ENCODE results near the gene PCDHB9. TPM values are rescaled to one million over a fixed set of nuclear protein-coding genes. Genes with fewer than 3 reads are reported as not detected.
"Not testable (repeated sequence)": the region's sequence is repeated elsewhere in the genome, so short reads cannot be mapped to it uniquely, and the experiment has no call there.

PCDHB9 gene
- total RNA-seq, 1 donor from 2014 or later = 7.5 TPM

DNA sequence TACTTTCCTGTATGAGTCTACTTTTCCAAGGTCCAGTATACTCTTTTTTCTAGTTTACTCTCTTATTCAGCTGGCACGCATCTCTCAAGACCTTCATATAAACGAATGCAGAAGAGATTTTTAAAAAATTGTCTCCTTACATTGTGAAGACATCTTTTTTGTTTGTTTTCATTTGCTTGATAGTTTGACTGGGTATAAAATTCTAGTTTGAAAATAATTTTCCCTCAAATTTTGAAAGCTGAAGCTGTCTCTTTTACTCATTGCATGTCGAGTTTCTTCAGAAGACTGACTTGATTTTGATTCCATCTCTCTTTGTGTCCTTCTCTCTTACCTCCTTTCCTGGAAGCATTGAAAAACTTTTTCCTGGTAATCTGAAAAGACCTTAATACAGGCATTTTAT lies 9.4 kb downstream of the PCDHB9 start:
- TF ChIP-seq, protein P1, sequence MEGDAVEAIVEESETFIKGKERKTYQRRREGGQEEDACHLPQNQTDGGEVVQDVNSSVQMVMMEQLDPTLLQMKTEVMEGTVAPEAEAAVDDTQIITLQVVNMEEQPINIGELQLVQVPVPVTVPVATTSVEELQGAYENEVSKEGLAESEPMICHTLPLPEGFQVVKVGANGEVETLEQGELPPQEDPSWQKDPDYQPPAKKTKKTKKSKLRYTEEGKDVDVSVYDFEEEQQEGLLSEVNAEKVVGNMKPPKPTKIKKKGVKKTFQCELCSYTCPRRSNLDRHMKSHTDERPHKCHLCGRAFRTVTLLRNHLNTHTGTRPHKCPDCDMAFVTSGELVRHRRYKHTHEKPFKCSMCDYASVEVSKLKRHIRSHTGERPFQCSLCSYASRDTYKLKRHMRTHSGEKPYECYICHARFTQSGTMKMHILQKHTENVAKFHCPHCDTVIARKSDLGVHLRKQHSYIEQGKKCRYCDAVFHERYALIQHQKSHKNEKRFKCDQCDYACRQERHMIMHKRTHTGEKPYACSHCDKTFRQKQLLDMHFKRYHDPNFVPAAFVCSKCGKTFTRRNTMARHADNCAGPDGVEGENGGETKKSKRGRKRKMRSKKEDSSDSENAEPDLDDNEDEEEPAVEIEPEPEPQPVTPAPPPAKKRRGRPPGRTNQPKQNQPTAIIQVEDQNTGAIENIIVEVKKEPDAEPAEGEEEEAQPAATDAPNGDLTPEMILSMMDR (IDR thresholded peaks at IDR 0.05; ENCODE audit: unreplicated experiment) = no peak
- Mint-ChIP-seq H3K9me3 (ENCODE audit: low read depth) (peaks cover 46% of the 10 kb centered on the region), H3K36me3 (ENCODE audit: insufficient read depth) (peaks cover 42% of the 10 kb centered on the region)

DNA sequence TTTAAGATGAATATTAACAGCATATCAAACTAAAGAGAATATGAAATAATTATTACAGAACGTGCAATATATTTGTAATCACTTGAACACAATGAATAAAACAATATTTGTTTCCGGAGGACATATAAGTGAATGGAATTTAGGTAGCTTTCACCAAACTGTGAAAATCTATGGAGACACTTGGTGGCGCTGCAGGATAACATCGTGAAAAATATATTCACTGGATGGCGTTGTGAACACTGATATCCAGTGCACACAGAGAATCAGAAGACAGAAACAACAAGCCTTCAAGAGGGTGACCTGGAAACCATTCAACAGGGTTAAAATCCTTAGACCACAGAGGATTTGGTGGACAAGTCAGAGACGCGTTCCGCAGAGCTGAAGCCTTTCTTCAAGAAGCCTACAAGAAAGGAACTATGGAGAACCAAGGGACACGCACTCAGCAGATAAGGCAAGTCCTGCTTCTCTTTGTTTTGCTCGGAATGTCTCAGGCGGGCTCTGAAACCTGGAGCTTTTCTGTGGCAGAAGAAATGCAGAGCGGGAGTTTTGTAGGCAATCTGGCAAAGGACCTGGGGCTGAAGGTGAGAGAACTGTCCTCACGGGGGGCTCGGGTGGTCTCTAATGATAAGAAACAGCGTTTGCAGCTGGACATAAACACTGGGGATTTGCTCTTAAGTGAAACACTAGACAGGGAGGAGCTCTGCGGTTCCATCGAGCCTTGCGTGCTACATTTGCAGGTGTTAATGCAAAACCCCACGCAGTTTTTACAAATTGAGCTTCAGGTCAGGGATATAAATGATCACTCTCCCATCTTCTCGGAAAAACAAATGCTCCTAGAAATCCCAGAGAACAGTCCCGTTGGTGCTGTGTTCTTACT lies 12.6 kb downstream of the PCDHB9 start, which contains the start of gene PCDHB11:
PCDHB11 (plus strand) TSS at position 269 of the 877 bp plus-strand sequence; CDS start at position 417, 148 bp downstream.
- H3K4me3 Mint-ChIP-seq (ENCODE audit: low read depth) = peak within 1 kb of the TSS; percentile 63
- DNase-seq (ENCODE audit: low spot score, unreplicated experiment) = no peak
- H3K27ac Mint-ChIP-seq = peak within 1 kb of the TSS; percentile 83
- H3K9me3 Mint-ChIP-seq (ENCODE audit: low read depth) = peaks cover 34% of the 10 kb centered on the region
- no peaks in the 10 kb centered on the region for H3K27me3 Mint-ChIP-seq
- peaks cover 27% of the 10 kb centered on the region for H3K36me3 Mint-ChIP-seq (ENCODE audit: insufficient read depth)
- TF ChIP-seq, protein P1 (IDR thresholded peaks at IDR 0.05; ENCODE audit: unreplicated experiment) = peak; percentile 32
- no peaks in the 10 kb centered on the region for H3K4me1 Mint-ChIP-seq (ENCODE audit: low read depth)

More for the DNA sequence above, 9.4 kb downstream of the PCDHB9 start:
- Mint-ChIP-seq H3K27ac (no peak overlapping the region), H3K4me3 (ENCODE audit: low read depth) (no peak overlapping the region), H3K27me3 (no peaks in the 10 kb centered on the region), H3K4me1 (ENCODE audit: low read depth) (no peaks in the 10 kb centered on the region)
- no peak for DNase-seq (ENCODE audit: low spot score, unreplicated experiment)

DNA sequence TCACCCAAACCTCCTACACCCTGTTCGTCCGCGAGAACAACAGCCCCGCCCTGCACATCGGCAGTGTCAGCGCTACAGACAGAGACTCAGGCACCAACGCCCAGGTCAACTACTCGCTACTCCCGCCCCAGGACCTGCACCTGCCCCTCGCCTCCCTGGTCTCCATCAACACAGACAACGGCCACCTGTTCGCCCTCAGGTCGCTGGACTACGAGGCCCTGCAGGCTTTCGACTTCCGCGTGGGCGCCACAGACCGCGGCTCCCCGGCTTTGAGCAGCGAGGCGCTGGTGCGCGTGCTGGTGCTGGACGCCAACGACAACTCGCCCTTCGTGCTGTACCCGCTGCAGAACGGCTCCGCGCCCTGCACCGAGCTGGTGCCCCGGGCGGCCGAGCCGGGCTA lies 14.2 kb downstream of the PCDHB9 start:
- not testable (repeated sequence) for DNase-seq (ENCODE audit: low spot score, unreplicated experiment); H3K27me3 Mint-ChIP-seq; H3K4me1 Mint-ChIP-seq (ENCODE audit: low read depth); H3K27ac Mint-ChIP-seq; H3K4me3 Mint-ChIP-seq (ENCODE audit: low read depth)
- H3K9me3 Mint-ChIP-seq (ENCODE audit: low read depth) = peaks cover 30% of the 10 kb centered on the region
- peaks cover 26% of the 10 kb centered on the region for H3K36me3 Mint-ChIP-seq (ENCODE audit: insufficient read depth)

DNA sequence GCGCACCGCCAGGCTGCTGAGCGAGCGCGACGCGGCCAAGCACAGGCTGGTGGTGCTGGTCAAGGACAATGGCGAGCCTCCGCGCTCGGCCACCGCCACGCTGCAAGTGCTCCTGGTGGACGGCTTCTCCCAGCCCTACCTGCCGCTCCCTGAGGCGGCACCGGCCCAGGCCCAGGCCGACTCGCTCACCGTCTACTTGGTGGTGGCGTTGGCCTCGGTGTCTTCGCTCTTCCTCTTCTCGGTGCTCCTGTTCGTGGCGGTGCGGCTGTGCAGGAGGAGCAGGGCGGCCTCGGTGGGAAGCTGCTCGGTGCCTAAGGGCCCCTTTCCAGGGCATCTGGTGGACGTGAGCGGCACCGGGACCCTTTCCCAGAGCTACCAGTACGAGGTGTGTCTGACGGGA lies 14.7 kb downstream of the PCDHB9 start:
- H3K4me1 Mint-ChIP-seq (ENCODE audit: low read depth); H3K27me3 Mint-ChIP-seq; DNase-seq (ENCODE audit: low spot score, unreplicated experiment); H3K27ac Mint-ChIP-seq: not testable (repeated sequence)
- Mint-ChIP-seq H3K36me3 (ENCODE audit: insufficient read depth) (peaks cover 24% of the 10 kb centered on the region), H3K9me3 (ENCODE audit: low read depth) (peaks cover 24% of the 10 kb centered on the region), H3K4me3 (ENCODE audit: low read depth) (peak overlapping the region; percentile 19)

DNA sequence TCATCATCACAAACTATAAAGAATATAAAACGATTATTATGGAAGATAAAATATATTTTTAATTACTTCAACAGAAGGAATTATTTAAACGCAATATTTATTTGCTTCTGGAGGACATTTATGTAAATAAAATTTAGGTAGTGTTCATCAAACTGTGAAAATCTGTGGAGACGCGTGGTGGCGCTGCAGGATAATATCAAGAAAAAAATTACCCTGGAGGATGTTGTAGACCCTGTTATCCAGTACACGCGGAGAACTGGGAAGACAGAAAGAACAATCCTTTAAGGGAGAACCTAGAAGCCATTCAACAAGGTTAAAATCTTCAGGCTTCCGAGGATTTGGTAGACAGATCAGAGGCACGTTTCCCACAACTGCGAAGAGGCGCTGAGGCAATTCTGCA lies 21.5 kb downstream of the PCDHB9 start, which contains the start of gene PCDHB12:
PCDHB12 (plus strand) TSS at position 242 of the 400 bp plus-strand sequence. CDS start 189 bp downstream, outside the sequence.
- DNase-seq (ENCODE audit: low spot score, unreplicated experiment) = no peak
- H3K9me3 Mint-ChIP-seq (ENCODE audit: low read depth) = peaks cover 30% of the 10 kb centered on the region

DNA sequence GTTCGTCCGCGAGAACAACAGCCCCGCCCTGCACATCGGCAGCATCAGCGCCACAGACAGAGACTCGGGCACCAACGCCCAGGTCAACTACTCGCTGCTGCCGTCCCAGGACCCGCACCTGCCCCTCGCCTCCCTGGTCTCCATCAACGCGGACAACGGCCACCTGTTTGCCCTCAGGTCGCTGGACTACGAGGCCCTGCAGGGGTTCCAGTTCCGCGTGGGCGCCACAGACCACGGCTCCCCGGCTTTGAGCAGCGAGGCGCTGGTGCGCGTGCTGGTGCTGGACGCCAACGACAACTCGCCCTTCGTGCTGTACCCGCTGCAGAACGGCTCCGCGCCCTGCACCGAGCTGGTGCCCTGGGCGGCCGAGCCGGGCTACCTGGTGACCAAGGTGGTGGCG lies 23.3 kb downstream of the PCDHB9 start:
- Mint-ChIP-seq H3K9me3 (ENCODE audit: low read depth) (peaks cover 38% of the 10 kb centered on the region), H3K36me3 (ENCODE audit: insufficient read depth) (peaks cover 36% of the 10 kb centered on the region)
- not testable (repeated sequence) for DNase-seq (ENCODE audit: low spot score, unreplicated experiment); H3K27me3 Mint-ChIP-seq; H3K4me1 Mint-ChIP-seq (ENCODE audit: low read depth); H3K27ac Mint-ChIP-seq; H3K4me3 Mint-ChIP-seq (ENCODE audit: low read depth)

More for the DNA sequence above, 21.5 kb downstream of the PCDHB9 start, which contains the start of gene PCDHB12:
- Mint-ChIP-seq H3K4me3 (ENCODE audit: low read depth) (peak within 1 kb of the TSS; percentile 74), H3K27me3 (no peaks in the 10 kb centered on the region), H3K36me3 (ENCODE audit: insufficient read depth) (peaks cover 25% of the 10 kb centered on the region), H3K4me1 (ENCODE audit: low read depth) (no peaks in the 10 kb centered on the region), H3K27ac (peak within 1 kb of the TSS; percentile 76)
- TF ChIP-seq, protein P1 (IDR thresholded peaks at IDR 0.05; ENCODE audit: unreplicated experiment) = peak; percentile 41

DNA sequence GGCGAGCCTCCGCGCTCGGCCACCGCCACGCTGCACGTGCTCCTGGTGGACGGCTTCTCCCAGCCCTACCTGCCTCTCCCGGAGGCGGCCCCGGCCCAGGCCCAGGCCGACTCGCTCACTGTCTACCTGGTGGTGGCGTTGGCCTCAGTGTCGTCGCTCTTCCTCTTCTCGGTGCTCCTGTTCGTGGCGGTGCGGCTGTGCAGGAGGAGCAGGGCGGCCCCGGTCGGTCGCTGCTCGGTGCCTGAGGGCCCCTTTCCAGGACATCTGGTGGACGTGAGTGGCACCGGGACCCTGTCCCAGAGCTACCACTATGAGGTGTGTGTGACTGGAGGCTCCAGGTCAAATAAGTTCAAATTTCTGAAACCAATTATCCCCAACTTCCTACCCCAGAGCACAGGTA lies 23.9 kb downstream of the PCDHB9 start:
- H3K4me3 Mint-ChIP-seq (ENCODE audit: low read depth); H3K27ac Mint-ChIP-seq; DNase-seq (ENCODE audit: low spot score, unreplicated experiment); H3K4me1 Mint-ChIP-seq (ENCODE audit: low read depth); H3K27me3 Mint-ChIP-seq: not testable (repeated sequence)
- Mint-ChIP-seq H3K36me3 (ENCODE audit: insufficient read depth) (peaks cover 35% of the 10 kb centered on the region), H3K9me3 (ENCODE audit: low read depth) (peaks cover 39% of the 10 kb centered on the region)
